Stimulated activated CD4-positive, alpha-beta T cell treated with anti-CD3 and anti-CD28 coated beads, Interleukin-1b, Interleukin-23, amount 100 ng/mL, for 4 hours (primary cell): ENCODE measurements around the gene CDKN1C.

Experiments
- DNase-seq, 2 donors: peaks; one replicate each; pipeline ENCODE4 v3.0.0-alpha.2; 2020; ENCODE audit warnings: low read depth in 2 of 2

The CDKN1C gene

GRCh38 chr11:2885678-2886081 lies at the start of gene CDKN1C:
Gene CDKN1C, minus strand, starts transcription at chr11:2885775. Its CDS starts 319 bp downstream, at chr11:2885456.
- DNase-seq: peak; percentile 74 to 77

DNA sequence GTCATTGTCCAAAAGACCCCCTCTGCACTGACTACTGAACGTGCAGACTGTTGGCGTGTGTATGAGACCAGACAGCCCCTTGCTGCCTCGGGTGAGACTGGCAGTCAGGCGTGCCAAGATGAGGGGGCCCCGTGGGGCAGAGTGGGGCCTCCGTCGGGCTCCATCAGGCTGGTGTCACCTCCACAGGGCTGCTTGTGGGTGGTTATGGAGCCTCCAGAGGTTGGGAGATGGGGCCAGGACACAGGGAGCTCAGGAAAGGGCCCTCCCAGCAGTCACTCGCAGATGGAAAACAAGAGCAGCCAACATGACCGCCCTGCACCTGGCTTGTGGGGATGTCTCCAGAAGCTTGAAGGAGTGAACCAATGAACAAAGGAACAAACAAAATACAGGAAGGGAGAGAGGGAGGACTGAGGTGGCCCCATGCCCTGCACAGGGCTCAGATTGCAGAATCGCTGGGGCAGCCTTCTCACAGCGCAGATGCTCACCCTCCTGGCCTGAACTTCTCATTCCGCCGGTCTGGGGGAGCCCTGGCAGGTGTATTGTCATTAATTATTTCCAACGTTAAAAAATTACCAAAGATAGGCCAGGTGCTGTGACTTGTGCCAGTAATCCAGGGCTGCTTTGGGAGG lies 49.1 kb upstream of the CDKN1C start:
- DNase-seq: no peak

DNA sequence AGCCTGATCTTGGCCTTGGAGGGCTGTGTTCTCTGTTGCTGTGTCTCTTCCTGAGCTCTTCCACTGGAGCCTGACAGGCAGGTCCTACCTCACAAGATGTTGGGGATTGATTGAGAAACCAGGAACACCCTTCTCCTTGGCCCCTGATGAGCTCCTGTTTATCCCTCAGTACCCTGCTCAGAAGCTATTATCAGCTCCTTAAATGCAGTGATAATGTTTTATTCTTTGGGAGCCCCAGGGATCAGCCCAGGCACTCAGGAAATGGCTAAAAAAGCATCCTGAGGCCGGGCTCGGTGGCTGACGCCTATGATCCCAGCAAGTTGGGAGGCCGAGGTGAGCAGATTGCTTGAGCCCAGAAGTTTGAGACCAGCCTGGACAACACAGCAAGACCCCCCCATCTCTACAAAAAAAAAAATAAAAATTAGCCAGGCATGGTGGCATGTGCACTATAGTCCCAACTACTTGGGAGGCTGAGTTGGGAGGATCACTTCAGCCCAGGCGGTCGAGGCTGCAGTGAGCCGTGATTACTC lies 48.5 kb upstream of the CDKN1C start:
- DNase-seq: no peak

GRCh38 chr11:2933375-2934020 lies 47.9 kb upstream of the CDKN1C start:
- no peak for DNase-seq

GRCh38 chr11:2932850-2933251 lies 47.3 kb upstream of the CDKN1C start:
- no peak for DNase-seq

GRCh38 chr11:2931771-2932738 lies 46.5 kb upstream of the CDKN1C start:
- DNase-seq: no peak

GRCh38 chr11:2931420-2931746 lies 45.8 kb upstream of the CDKN1C start:
- DNase-seq: no peak

DNA sequence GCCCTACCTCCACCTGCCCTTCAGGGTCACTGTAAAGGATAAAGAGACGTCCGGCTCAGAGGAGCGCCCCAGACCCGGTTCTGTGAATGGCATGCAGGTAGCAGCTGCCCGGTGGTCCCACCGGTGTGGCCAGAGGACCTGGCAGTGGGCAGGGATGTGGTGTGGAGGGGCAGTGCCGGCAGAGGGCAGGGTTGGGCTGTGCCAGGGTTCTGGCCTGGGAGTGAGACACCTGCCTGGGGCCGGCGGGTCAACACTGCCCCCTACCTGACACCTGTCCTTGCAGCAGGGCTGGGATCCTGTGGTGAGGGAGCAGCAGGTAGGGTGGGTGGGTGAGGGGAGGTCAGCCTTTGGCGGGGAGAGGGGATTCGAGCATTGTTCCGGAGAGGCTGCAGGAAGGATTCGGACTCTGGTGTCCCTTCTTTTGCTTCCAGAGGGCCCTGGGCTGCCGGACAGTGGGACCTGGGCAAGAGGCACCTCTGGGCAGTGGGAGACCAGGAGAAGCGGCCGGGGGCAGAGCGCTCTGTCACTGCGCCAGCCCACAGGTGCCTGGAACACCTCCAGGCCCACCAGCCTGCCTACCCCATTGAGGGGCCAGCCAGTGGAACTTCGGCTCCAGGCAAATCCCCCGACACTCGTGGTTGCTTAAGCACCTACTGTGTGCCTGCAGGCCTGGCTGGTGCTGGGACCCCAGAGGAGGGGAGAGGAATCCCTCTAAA lies 45.3 kb upstream of the CDKN1C start:
- DNase-seq: no peak

GRCh38 chr11:2929950-2930703 lies 44.6 kb upstream of the CDKN1C start:
- DNase-seq: no peak

- DNase-seq: peak in 1 of 2 donors; percentile 56
These were observed 44.0 kb upstream of the CDKN1C start for GRCh38 chr11:2929531-2929949.

GRCh38 chr11:2928605-2929530 lies 43.3 kb upstream of the CDKN1C start, which contains the start of gene PHLDA2:
Gene PHLDA2, minus strand, starts transcription at chr11:2929420. Its CDS starts 56 bp downstream, at chr11:2929364.
- DNase-seq: peak in 1 of 2 donors; percentile 47

DNA sequence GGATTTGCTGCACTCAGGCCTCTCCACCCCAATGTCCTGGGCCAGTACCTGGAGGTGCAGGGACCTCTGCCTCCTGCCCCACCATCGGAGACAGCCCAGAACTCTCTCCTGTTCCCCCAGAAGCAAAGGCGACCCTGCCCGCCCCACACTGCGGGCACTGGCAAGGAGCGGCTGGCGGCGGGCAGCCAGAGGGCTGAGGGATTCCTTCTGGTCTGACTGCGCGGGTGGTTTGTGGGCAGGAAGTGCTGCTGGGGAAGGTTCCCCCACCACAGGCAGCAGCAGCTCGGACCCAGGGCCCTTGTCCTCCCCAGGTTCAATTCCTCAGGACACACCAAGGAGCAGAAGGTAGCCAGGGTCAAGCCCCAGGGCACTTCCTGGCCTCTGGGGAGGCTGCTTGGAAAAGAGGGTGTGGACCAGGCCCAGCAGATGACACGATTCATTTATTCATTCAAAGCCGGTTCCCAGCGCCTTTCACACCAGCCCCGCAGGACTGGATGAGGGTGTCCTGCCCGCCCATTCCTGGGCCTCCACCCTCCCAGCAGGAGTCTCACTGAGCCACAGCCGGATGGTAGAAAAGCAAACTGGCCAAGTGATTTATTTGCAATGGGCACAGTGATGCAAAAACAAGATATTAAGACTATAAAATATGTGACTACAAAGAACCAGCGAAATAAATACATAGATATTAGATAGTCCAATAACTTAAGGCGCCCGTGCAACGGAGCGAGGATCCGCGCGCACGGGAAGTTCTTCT lies 42.5 kb upstream of the CDKN1C start:
- no peak for DNase-seq

DNA sequence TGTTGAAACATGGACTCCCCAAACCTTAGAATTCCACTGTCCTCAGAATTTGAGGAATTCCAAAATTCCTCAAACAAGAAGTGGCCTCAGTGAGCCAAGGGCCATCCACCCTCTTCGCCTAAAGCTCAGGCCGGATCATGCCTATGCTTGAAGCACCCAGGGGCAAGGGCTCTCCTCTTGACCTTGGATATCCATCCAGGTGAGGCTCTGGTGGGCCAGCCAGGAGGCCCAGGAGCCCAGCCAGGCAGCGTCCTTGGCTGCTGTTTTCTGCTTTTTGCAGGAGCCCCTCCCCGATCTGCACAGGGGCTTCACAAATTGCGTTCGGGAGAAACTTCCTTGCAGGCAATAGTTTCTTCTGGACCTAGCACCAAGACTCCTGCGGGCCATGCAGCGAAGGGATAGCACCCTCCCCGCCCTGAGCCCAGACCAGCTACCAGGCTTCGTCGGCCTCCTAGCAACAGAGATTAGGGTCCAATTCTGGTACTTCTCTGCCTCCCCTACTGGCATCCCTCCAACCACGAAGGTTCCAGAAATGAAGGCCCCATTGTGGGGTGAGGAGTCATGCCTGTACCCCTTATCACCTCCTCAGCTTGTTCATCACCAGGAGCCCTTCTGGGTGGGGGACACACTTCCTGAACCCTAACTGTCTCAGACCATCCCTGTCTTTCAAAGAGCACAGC lies 41.7 kb upstream of the CDKN1C start:
- DNase-seq: no peak

DNA sequence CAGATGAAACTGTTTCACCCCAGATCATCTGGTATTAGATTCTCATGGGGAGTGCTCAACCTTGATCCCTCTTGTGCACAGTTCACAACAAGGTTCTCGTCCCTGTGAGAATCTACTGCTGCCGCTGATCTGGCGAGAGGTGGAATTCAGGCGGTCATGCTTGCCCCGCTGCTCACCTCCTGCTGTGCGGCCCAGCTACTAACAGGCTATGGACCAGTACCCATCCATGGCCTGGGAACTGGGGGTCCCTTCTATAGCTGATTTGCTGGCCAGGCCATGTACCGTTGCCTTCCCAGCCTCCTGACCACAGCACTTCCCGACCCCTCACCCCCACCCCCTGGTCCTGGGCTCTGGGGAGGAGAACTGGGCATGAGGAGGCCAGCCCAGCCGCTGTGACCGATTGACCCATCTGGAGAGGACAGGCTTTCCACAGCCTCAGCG lies 41.1 kb upstream of the CDKN1C start:
- DNase-seq: no peak

DNA sequence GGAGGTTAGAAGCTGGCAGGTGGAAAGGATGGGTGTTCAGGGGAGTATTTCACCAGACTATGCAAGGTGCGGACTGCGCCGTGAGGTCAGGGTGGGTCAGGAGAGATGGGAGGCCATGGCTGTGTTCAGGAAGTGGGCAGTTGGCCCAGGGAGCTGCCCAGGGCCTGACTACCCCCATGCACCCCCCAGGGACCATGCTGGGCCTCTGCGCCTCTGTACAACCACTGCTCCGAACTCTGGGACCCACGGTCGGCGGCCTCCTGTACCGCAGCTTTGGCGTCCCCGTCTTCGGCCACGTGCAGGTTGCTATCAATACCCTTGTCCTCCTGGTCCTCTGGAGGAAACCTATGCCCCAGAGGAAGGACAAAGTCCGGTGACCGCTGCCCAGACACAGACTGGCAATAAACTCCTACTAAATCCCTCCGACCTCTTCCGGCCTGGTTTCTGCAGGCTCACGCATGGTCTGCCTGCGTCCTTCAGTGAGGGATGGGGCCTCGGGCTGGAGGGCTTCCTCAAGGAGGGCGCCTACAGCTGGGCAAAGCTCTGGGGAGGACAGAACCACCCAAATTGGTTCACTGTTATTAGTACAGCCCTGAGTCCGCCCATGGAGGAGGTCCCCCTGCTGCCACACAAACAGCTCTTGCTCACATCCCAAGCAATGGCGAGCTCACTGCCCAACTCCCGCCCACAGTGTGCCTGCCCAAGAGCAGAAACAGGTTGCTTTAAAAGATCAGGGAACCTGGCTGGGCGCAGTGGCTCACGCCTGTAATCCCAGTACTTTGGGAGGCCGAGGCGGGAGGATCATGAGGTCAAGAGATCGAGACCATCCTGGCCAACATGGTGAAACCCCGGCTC lies 39.5 kb upstream of the CDKN1C start:
- DNase-seq: no peak

DNA sequence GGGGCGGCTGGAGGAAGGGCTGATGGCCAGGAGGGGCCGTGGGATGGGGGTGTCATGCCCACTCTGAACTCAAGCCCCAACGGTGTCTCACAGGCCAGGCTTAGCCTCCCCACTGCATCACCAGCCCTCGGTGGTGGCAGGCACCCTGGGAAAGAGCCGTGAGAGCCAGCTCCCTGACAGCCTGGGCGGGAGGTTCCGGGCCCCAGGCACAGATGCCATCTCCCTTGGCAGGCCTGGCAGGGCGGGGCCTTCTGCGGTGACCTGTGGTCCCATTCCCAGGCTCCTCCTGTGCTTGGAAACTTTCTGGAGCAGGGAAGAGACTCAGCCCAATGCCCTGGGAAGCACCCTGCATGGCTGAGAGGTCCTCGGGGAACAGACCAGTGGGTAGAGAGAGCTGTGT lies 38.8 kb upstream of the CDKN1C start:
- DNase-seq: no peak
